COLO829 (cell line): ENCODE measurements around the gene FYN.
A peak's percentile ranks its signal among the peaks of the same experiment; 100 is the strongest.

ENCODE experiments used
- DNase-seq: peaks from one replicate; pipeline ENCODE4 v3.0.0; 2012; ENCODE audit warnings: low spot score

FYN gene

GRCh38 chr6:111806561-111807497, 66.4 kb downstream of the FYN start:
- DNase-seq, result peak; percentile 37

GRCh38 chr6:111806165-111806547, 67.1 kb downstream of the FYN start:
- DNase-seq, result no peak

- DNase-seq, result peak; percentile 58
Measured at GRCh38 chr6:111805511-111806164, 67.6 kb downstream of the FYN start.

DNA sequence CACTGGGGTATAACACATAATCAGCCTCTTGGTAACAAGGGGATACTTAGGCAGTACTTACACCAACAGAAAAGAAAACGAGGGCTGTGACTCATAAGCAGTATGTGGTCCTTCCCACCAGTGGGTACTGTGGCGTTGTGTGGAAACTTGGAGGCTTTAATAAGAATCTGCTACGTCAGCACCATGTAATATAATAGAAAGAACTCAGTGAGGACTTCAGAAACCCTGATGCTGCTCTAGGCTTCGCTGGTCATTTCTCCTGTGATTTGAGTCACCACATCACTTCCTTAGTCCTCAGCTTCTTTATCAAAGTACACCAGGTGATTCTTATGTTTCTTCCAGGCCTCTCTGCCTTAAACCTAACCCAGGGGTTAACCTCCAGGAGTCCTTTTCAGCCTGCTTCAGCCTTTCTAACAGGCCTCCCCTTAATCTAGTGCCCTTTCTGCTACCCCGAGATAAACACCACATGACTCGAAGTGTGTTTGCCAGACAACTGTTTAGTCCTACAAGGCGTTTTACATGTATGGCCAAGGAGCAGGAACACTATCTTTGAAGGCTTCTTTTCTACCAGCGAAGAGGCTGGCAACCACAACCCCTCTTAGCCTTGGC, 68.5 kb downstream of the FYN start:
- DNase-seq, result peak; percentile 41

GRCh38 chr6:111803804-111804203, 69.4 kb downstream of the FYN start:
- no peak for DNase-seq

GRCh38 chr6:111803371-111803770, 69.9 kb downstream of the FYN start:
- DNase-seq, result no peak

- no peak for DNase-seq
Measured at GRCh38 chr6:111802720-111803330, 70.4 kb downstream of the FYN start.

- no peak for DNase-seq
Measured at GRCh38 chr6:111802015-111802414, 71.2 kb downstream of the FYN start.

DNA sequence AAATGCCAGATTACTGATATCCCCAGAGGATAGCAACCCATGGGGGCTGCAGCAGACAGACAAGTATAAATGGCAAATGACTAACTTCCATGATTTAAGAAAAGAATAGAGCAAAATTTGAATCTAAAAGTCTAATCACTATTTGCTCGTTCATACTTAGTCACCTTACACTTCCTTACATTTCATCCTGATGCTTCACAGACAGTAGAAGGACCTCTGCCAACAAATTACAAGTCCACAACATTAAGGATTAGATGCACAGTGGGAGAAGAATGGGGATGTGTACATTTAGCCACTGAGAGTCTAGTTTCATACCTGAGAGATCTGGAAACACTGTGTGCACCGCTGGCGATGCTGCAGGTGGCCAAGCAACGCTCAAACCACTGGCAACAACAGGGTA, 72.4 kb downstream of the FYN start:
- no peak for DNase-seq

- no peak for DNase-seq
Measured at GRCh38 chr6:111800259-111800765, 72.9 kb downstream of the FYN start.

- DNase-seq, result no peak
Measured at GRCh38 chr6:111799576-111800258, 73.5 kb downstream of the FYN start.

GRCh38 chr6:111798281-111798725, 74.9 kb downstream of the FYN start:
- no peak for DNase-seq

- DNase-seq, result no peak
Measured at GRCh38 chr6:111796310-111796918, 76.8 kb downstream of the FYN start.

DNA sequence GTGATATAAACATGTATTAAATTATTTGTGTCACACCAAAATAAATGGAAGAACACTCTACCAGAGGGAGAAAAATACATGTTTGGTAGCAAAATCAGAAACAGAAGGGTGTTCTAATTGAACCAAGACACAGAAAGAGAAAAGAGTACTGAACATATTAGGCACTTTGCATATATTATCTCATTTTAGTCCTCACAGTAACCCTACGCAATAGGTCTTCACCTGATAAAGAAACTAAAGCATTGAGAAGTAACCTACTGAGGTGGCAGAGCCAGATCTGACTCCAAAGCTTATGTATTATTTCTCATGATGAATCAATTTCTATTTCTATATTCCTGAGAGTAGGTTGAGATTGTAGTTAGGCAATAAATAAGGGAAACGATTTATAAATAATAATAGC, 77.7 kb downstream of the FYN start:
- no peak for DNase-seq

DNA sequence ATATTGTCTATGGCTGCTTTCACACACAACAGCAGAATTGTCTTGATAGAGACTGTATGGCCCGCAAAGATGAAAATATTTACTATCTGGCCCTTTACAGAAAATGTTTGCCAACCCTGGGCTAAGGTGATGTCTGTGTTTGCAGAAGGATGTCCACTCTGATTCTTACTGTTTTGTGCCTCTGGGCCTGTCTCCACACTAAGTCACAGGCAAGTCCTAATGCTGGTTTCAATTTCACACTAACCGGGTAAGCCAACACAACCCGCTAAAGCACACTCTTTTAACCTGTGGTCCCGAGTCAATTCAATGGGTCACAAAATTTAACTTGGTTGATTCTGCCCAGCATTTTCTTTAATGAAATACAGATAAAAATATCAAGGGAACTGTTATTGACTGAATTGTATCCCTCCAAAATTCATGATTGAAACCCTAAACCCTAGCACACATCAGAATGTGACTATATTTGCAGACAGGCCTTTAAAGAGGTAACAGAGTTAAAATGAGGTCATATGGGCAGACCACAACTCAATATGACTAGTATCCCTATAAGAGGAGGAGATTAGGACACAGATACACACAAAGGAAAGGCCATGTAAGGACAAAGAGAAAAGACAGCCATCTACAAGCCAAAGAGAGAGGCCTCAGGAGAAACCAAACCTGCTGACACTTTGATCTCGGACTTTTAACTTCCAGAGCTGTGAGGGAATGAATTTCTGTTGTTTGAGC, 78.4 kb downstream of the FYN start:
- DNase-seq, result no peak

DNA sequence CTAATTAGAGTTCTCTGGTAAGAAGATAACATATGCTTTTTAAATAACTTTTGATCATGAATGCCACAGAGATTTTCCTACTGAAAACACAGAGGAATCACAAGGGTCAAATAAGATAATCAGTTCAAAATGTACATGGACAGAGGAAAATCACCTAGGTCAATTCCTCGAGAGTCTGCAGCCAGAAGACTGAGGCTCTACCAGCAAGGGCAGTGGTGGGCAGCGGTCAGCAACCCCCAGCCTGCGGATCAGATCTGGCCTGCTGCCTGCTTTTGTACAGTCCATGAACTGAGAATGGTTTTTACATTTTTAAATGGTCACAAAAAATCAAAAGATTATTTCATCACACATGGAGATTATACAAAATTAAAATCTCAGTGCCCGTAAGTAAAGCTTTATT, 79.0 kb downstream of the FYN start:
- DNase-seq, result no peak

- no peak for DNase-seq
Measured at GRCh38 chr6:111793711-111794111, 79.5 kb downstream of the FYN start.

DNA sequence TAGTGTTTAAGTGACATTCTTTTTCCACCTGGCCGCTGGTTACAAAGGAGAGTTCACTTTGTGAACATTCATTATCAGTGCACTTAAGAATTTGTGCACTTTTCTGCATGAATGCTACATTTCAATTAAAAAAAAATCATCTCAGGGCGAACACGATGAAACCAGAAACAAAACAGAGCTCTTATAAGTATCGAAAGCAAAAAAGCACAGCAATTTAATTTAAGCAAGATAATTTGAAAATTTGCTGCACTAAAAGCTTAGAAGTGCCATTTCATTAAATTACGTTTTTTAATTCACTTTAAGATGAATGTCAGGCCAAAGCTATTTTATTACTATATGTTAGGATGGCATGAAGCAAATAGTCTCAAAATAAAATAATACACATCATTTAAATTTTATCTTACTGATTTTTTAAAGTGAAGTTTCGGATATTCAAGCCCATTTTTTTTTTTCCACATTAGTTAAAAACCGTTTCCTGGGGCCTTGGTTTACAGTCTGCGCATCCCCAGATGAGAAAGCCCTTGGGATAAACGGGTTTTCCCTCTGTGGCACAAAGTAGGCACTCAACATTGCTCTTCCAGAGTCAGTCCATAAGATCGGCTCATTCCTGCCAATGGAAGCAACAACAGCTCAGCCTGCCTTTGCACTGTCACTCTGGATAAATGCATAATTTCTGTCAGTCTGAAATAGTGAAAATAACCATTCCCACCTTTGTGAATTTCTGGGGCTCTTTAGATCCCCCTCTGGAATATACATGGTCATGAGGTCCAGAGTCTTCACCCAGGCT, 80.1 kb downstream of the FYN start:
- DNase-seq, result no peak

DNA sequence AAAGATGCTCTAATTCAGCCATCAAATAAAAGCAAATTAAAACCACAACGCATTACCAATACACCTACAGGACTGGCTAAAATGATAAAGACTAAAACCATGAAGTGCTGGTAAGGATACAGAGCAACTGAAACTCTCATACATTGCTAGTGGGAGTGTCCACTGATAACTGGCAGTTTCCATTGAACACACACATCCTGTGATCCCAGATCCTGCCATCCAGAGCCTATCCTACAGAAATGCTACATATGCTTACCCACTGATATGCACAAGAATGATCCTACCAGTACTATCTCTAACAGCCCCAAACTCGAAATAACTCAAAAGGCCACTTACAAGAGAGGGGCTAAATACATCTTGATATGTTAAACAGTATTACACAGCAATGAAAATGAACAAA, 81.0 kb downstream of the FYN start:
- no peak for DNase-seq

- no peak for DNase-seq
Measured at GRCh38 chr6:111791415-111791814, 81.8 kb downstream of the FYN start.
